ENCODE measurements around the gene HIF1A.
A peak's percentile ranks its signal among the peaks of the same experiment; 100 is the strongest.
"Not testable (repeated sequence)": the region's sequence is repeated elsewhere in the genome, so short reads cannot be mapped to it uniquely, and the experiment has no call there.

The HIF1A gene

GRCh38 chr14:61675291-61675690 lies 20.0 kb upstream of the HIF1A start:
- no peak for DNase-seq

- DNase-seq, result no peak
These were observed 17.8 kb upstream of the HIF1A start for GRCh38 chr14:61677479-61677878.

GRCh38 chr14:61678975-61679374 lies 16.3 kb upstream of the HIF1A start:
- DNase-seq, result no peak

GRCh38 chr14:61681413-61681812 lies 13.9 kb upstream of the HIF1A start:
- no peak for DNase-seq

- no peak for DNase-seq
These were observed 12.2 kb upstream of the HIF1A start for GRCh38 chr14:61683108-61683507.

GRCh38 chr14:61690039-61690438 lies 5.3 kb upstream of the HIF1A start:
- no peak for DNase-seq

GRCh38 chr14:61690982-61691381 lies 4.3 kb upstream of the HIF1A start:
- no peak for DNase-seq

GRCh38 chr14:61691495-61691894 lies 3.8 kb upstream of the HIF1A start:
- no peak for DNase-seq

- DNase-seq, result no peak
These were observed 1.3 kb upstream of the HIF1A start for GRCh38 chr14:61694039-61694438.

- peak; percentile 26 for DNase-seq
These were observed 598 bp downstream of the HIF1A start for GRCh38 chr14:61695695-61696527.

GRCh38 chr14:61696753-61697318 lies 1.5 kb downstream of the HIF1A start:
- DNase-seq, result no peak

- DNase-seq, result no peak
These were observed 3.1 kb downstream of the HIF1A start for GRCh38 chr14:61698206-61698980.

- DNase-seq, result no peak
These were observed 3.7 kb downstream of the HIF1A start for GRCh38 chr14:61699027-61699426.

- DNase-seq, result no peak
These were observed 5.0 kb downstream of the HIF1A start for GRCh38 chr14:61700104-61700886.

- no peak for DNase-seq
These were observed 6.6 kb downstream of the HIF1A start for GRCh38 chr14:61701946-61702345.

- no peak for DNase-seq
These were observed 8.2 kb downstream of the HIF1A start for GRCh38 chr14:61703342-61704129.

- DNase-seq, result no peak
These were observed 9.2 kb downstream of the HIF1A start for GRCh38 chr14:61704554-61704953.

GRCh38 chr14:61705017-61705416 lies 9.7 kb downstream of the HIF1A start:
- DNase-seq, result no peak

GRCh38 chr14:61706096-61706690 lies 10.9 kb downstream of the HIF1A start:
- DNase-seq, result no peak

GRCh38 chr14:61707774-61708173 lies 12.5 kb downstream of the HIF1A start:
- DNase-seq, result not testable (repeated sequence)

GRCh38 chr14:61708693-61709092 lies 13.4 kb downstream of the HIF1A start:
- DNase-seq, result not testable (repeated sequence)
